ENCODE measurements around the gene CUL5. TPM values are rescaled to one million over a fixed set of nuclear protein-coding genes. Genes with fewer than 3 reads are reported as not detected.
A peak's percentile ranks its signal among the peaks of the same experiment; 100 is the strongest.
"Not testable (repeated sequence)": the region's sequence is repeated elsewhere in the genome, so short reads cannot be mapped to it uniquely, and the experiment has no call there.

CUL5 gene
- total and polyA plus RNA-seq, 8 donors, result 3.1 to 19.9 (median 14.7) TPM

GRCh38 chr11:108117746-108118371 lies 109.2 kb downstream of the CUL5 start:
- Histone ChIP-seq H3K4me1 (peaks cover 9 to 17% (median 12%) of the 10 kb centered on the region in 3 donors), H3K9me3 (no peaks in the 10 kb centered on the region), H3K4me3 (no peak overlapping the region), H3K27me3 (no peaks in the 10 kb centered on the region), H3K27ac (no peak overlapping the region), H3K36me3 (no peaks in the 10 kb centered on the region)
- intact Hi-C loops (cut with DNase I), result no loop called here
- no peak for DNase-seq
- peak in 3 of 4 donors; percentile 31 to 37 (median 32) for TF ChIP-seq CTCF (IDR thresholded peaks at IDR 0.05)
- no peak for ATAC-seq
- FAIRE-seq, result peak; percentile 37

- Histone ChIP-seq H3K4me3 (peak overlapping the region in 2 of 4 donors; percentile 63 to 75), H3K4me1 (peaks cover 21 to 29% (median 26%) of the 10 kb centered on the region in 3 donors), H3K27ac (peak overlapping the region; percentile 81 to 96 (median 96))
- H3K36me3 ChIP-seq; ATAC-seq; intact Hi-C loops (cut with DNase I); DNase-seq; H3K9me3 ChIP-seq; FAIRE-seq; H3K27me3 ChIP-seq: not testable (repeated sequence)
- 50 to 52% methylated on average over 7 of the region's 7 CpGs for WGBS, 2 donors
Measured at GRCh38 chr11:108120936-108121273, 112.2 kb downstream of the CUL5 start.

GRCh38 chr11:108121274-108122155 lies 112.8 kb downstream of the CUL5 start, which contains the start of gene ACAT1:
Gene ACAT1 (plus strand): TSS chr11:108121567. CDS start chr11:108121607, 40 bp downstream.
- no peaks in the 10 kb centered on the region for H3K36me3 ChIP-seq
- no peaks in the 10 kb centered on the region for H3K27me3 ChIP-seq
- H3K9me3 ChIP-seq, result no peaks in the 10 kb centered on the region
- ATAC-seq (peak; percentile 91 to 96 (median 93)), DNase-seq (peak; percentile 97 to 100 (median 98)), FAIRE-seq (no peak)
- H3K4me1 ChIP-seq, result peaks cover 18 to 25% (median 23%) of the 10 kb centered on the region in 3 donors
- peak; percentile 20 to 46 (median 26) for TF ChIP-seq CTCF (IDR thresholded peaks at IDR 0.05)
- H3K4me3 ChIP-seq, result peak within 1 kb of the TSS; percentile 45 to 75 (median 60)
- peak within 1 kb of the TSS; percentile 81 to 96 (median 96) for H3K27ac ChIP-seq
- 0% methylated on average over 73 of the region's 73 CpGs for WGBS, 2 donors
- intact Hi-C loops (cut with DNase I), result no loop called here

- no peaks in the 10 kb centered on the region for H3K36me3 ChIP-seq
- intact Hi-C loops (cut with DNase I), result no loop called here
- H3K27ac ChIP-seq, result peak overlapping the region; percentile 81 to 96 (median 96)
- ATAC-seq, result peak; percentile 35 to 51 (median 46)
- 11 to 14% methylated on average over 9 of the region's 9 CpGs for WGBS, 2 donors
- no peak for FAIRE-seq
- peak overlapping the region; percentile 45 to 75 (median 60) for H3K4me3 ChIP-seq
- DNase-seq, result peak in 2 of 6 donors; percentile 35 to 37
- no peaks in the 10 kb centered on the region for H3K27me3 ChIP-seq
- no peak for TF ChIP-seq CTCF (IDR thresholded peaks at IDR 0.05)
- no peaks in the 10 kb centered on the region for H3K9me3 ChIP-seq
- H3K4me1 ChIP-seq, result peaks cover 18 to 25% (median 23%) of the 10 kb centered on the region in 3 donors
Measured at GRCh38 chr11:108122166-108122628, 113.5 kb downstream of the CUL5 start.

GRCh38 chr11:108125096-108125495 lies 116.4 kb downstream of the CUL5 start:
- peaks cover 18 to 25% (median 23%) of the 10 kb centered on the region in 3 donors for H3K4me1 ChIP-seq
- TF ChIP-seq CTCF (IDR thresholded peaks at IDR 0.05), result no peak
- 68% methylated on average over 5 of the region's 5 CpGs for WGBS, 2 donors
- no peaks in the 10 kb centered on the region for H3K27me3 ChIP-seq
- no peak for ATAC-seq
- intact Hi-C loops (cut with DNase I), result no loop called here
- no peak overlapping the region for H3K4me3 ChIP-seq
- H3K27ac ChIP-seq, result peak overlapping the region in 1 of 4 donors; percentile 96
- peaks cover 0 to 5% (median 0%) of the 10 kb centered on the region in 3 donors for H3K36me3 ChIP-seq
- DNase-seq, result no peak
- no peak for FAIRE-seq
- no peaks in the 10 kb centered on the region for H3K9me3 ChIP-seq

Measured in pancreas (tissue), 10 donors.